CD14-positive monocyte (primary cell): ENCODE data around the gene ZAP70. TPM values are rescaled to one million over a fixed set of nuclear protein-coding genes. Genes with fewer than 3 reads are reported as not detected.

Source experiments
- DNase-seq, 3 donors: peaks; one replicate each; pipeline ENCODE4 v3.0.0-alpha.2; 2011 to 2022
- H2AFZ ChIP-seq: 2 replicates; pipeline ENCODE4 v1.6.0; 2012; ENCODE audit warnings: mild to moderate bottlenecking, low read depth, low read length, inconsistent platforms; ENCODE audit not compliant: insufficient read depth, poor library complexity, severe bottlenecking
- H3K27ac ChIP-seq, 2 donors: 1 replicate in 1 of 2; 2 replicates in 1 of 2; pipeline ENCODE4 v1.5.1; 2012 to 2013; ENCODE audit warnings: low read length in 2 of 2, control low read depth in 1 of 2, inconsistent platforms in 1 of 2, low read depth in 1 of 2, mild to moderate bottlenecking in 1 of 2
- H3K27me3 ChIP-seq, 2 donors: one replicate each; pipeline versions ENCODE4 v1.6.0 to v1.6.1; 2011 to 2013; ENCODE audit warnings: low read length in 2 of 2; ENCODE audit not compliant: control insufficient read depth in 2 of 2, insufficient read depth in 2 of 2
- H3K36me3 ChIP-seq, 2 donors: replicated peaks in 1 of 2; 1 replicate in 1 of 2; 2 replicates in 1 of 2; pipeline versions ENCODE4 v1.5.1 to v1.6.1; 2012 to 2013; ENCODE audit warnings: low read length in 2 of 2, control low read depth in 1 of 2, inconsistent platforms in 1 of 2, mild to moderate bottlenecking in 1 of 2; ENCODE audit not compliant: insufficient read depth in 2 of 2, control insufficient read depth in 1 of 2
- H3K4me1 ChIP-seq, 2 donors: 1 replicate in 1 of 2; 2 replicates in 1 of 2; pipeline versions ENCODE4 v1.5.1 to v1.6.1; 2012 to 2013; ENCODE audit warnings: low read length in 2 of 2, control low read depth in 1 of 2, inconsistent platforms in 1 of 2, mild to moderate bottlenecking in 1 of 2, moderate library complexity in 1 of 2; ENCODE audit not compliant: insufficient read depth in 2 of 2, control insufficient read depth in 1 of 2
- H3K4me2 ChIP-seq: replicated peaks from 2 replicates; pipeline ENCODE3; 2012; ENCODE audit warnings: low read length, moderate library complexity, mild to moderate bottlenecking; ENCODE audit not compliant: poor library complexity, severe bottlenecking; ENCODE audit errors: extremely low read depth
- H3K4me3 ChIP-seq, 3 experiments: fragments of 200-600 bp in 1 of 3; sonication (generic) in 1 of 3; replicated peaks in 1 of 3; 1 replicate in 2 of 3; 2 replicates in 1 of 3; pipeline ENCODE4 v1.5.1; 2011 to 2013; ENCODE audit warnings: low read length in 3 of 3, mild to moderate bottlenecking in 3 of 3, control low read depth in 2 of 3, low read depth in 2 of 3, inconsistent platforms in 1 of 3, moderate library complexity in 1 of 3
- H3K79me2 ChIP-seq: 2 replicates; pipeline ENCODE4 v1.6.0; 2012; ENCODE audit warnings: mild to moderate bottlenecking, control low read depth, inconsistent platforms, low read length, moderate library complexity; ENCODE audit not compliant: insufficient read depth
- H3K9ac ChIP-seq: 2 replicates; pipeline ENCODE4 v1.6.0; 2017; ENCODE audit warnings: low read length, mild to moderate bottlenecking; ENCODE audit not compliant: insufficient read depth, poor library complexity, severe bottlenecking
- H3K9me3 ChIP-seq, 2 donors: replicated peaks in 1 of 2; 1 replicate in 1 of 2; 2 replicates in 1 of 2; pipeline versions ENCODE4 v1.5.1 to v1.6.1; 2012 to 2013; ENCODE audit warnings: low read length in 2 of 2, control low read depth in 1 of 2; ENCODE audit not compliant: control insufficient read depth in 1 of 2, insufficient read depth in 1 of 2
- H4K20me1 ChIP-seq: 2 replicates; pipeline ENCODE4 v1.6.0; 2012; ENCODE audit warnings: mild to moderate bottlenecking, low read length, control low read depth, moderate library complexity; ENCODE audit not compliant: insufficient read depth
- H3K27ac Mint-ChIP-seq, 7 donors: one replicate each; pipeline ENCODE4 v1.8.0; 2020; ENCODE audit warnings: mild to moderate bottlenecking in 7 of 7, mixed read lengths in 7 of 7, moderate library complexity in 6 of 7, inconsistent platforms in 2 of 7
- H3K27me3 Mint-ChIP-seq, 3 donors: one replicate each; pipeline ENCODE4 v1.8.0; 2021 to 2022; ENCODE audit warnings: low read depth in 3 of 3, mild to moderate bottlenecking in 3 of 3, mixed read lengths in 3 of 3, moderate library complexity in 3 of 3, inconsistent platforms in 1 of 3
- H3K36me3 Mint-ChIP-seq, 2 donors: one replicate each; pipeline ENCODE4 v1.8.0; 2020; ENCODE audit warnings: mixed read lengths in 2 of 2, inconsistent platforms in 1 of 2, mild to moderate bottlenecking in 1 of 2
- H3K4me1 Mint-ChIP-seq: one replicate; pipeline ENCODE4 v1.8.0; 2020; ENCODE audit warnings: mild to moderate bottlenecking, mixed read lengths
- H3K4me3 Mint-ChIP-seq, 2 donors: one replicate each; pipeline ENCODE4 v1.8.0; 2020; ENCODE audit warnings: mild to moderate bottlenecking in 2 of 2, mixed read lengths in 2 of 2, moderate library complexity in 1 of 2
- H3K9me3 Mint-ChIP-seq, 7 donors: one replicate each; pipeline ENCODE4 v1.8.0; 2020 to 2022; ENCODE audit warnings: mixed read lengths in 7 of 7, mild to moderate bottlenecking in 6 of 7, moderate library complexity in 6 of 7, inconsistent platforms in 2 of 7
- CTCF ChIP-seq: fragments of 200-600 bp; IDR thresholded peaks from one replicate; pipeline ENCODE4 v1.8.0; 2022; ENCODE audit warnings: antibody characterized with exemption, mild to moderate bottlenecking
- WGBS: methylation state at CpG from one replicate; pipeline ENCODE4 v1.1.5; 2013; ENCODE audit warnings: missing lambda C conversion rate; ENCODE audit not compliant: insufficient coverage; 5-methylcytosine and 5-hydroxymethylcytosine counted together
- intact Hi-C, 2 donors: fragments of 100-400 bp; cut with micrococcal nuclease; formaldehyde crosslinking; loops; one replicate each; pipeline versions ENCODE4 v1.15.0 to v1.15.1; 2023
- polyA plus RNA-seq, 3 donors: library from polyadenylated mRNA; depleted of rRNA in 1 of 3; unstranded in 2 of 3; stranded (reverse) in 1 of 3; fragments of 300-500 nt in 2 of 3; fragments of >200 nt in 1 of 3; fragmentation: Illumina TruSeq in 2 of 3; gene quantifications; 1 replicate in 2 of 3; 2 replicates in 1 of 3; pipeline ENCODE4 v1.2.3, GENCODE V29; 2012 to 2021

The ZAP70 gene
- polyA plus RNA-seq, 3 donors, result 0.30 to 0.69 (median 0.38) TPM

DNA sequence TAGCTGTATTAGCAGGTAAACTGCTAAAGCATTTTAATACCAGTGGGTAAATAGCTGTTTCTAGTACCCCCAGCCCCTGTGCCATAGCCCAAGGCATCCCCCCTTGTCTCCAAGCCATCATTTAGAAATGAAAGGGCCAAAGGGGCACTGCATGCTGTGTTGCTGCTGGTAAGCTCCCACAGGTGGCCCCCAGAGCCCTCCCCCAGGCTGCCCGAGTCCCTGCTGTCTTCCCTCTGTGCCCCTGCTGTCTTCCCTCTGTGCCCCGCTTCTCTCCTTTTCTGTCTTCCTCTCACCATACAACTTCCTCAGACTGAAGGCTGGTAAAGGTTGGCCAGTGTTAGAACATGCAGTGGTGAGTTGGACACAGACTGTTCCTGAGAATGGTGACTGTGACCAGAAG lies 42.1 kb downstream of the ZAP70 start:
- no peak overlapping the region for H3K4me3 ChIP-seq
- H3K27me3 ChIP-seq, result no peaks in the 10 kb centered on the region
- H2AFZ ChIP-seq, result no peak overlapping the region
- Mint-ChIP-seq H3K36me3 (peaks cover 81 to 97% of the 10 kb centered on the region in 2 donors), H3K27me3 (peaks cover 0 to 3% (median 1%) of the 10 kb centered on the region in 3 donors), H3K9me3 (peaks cover 0 to 3% (median 0%) of the 10 kb centered on the region in 7 donors), H3K4me1 (no peaks in the 10 kb centered on the region), H3K27ac (peak overlapping the region in 2 of 7 donors; percentile 13 to 42), H3K4me3 (no peak overlapping the region)
- no peaks in the 10 kb centered on the region for H3K4me1 ChIP-seq
- no peaks in the 10 kb centered on the region for H3K9me3 ChIP-seq
- no peaks in the 10 kb centered on the region for H4K20me1 ChIP-seq
- intact Hi-C loops, result no loop called here
- WGBS, result no CpG with 5 or more reads among the region's 2 CpGs
- no peak overlapping the region for H3K4me2 ChIP-seq
- no peak overlapping the region for H3K9ac ChIP-seq
- no peaks in the 10 kb centered on the region for H3K79me2 ChIP-seq
- no peak for DNase-seq
- H3K36me3 ChIP-seq, result peaks cover 65 to 98% of the 10 kb centered on the region in 2 donors
- no peak overlapping the region for H3K27ac ChIP-seq
- TF ChIP-seq CTCF, result no peak

GRCh38 chr2:97757062-97757461 lies 43.7 kb downstream of the ZAP70 start:
- WGBS, result 98% methylated on average over 12 of the region's 18 CpGs
- intact Hi-C loops, result no loop called here

More at GRCh38 chr2:97757062-97757461, 43.7 kb downstream of the ZAP70 start:
- Mint-ChIP-seq H3K27ac (peak overlapping the region in 2 of 7 donors; percentile 58 to 73), H3K4me1 (peaks cover 9% of the 10 kb centered on the region), H3K9me3 (no peaks in the 10 kb centered on the region), H3K27me3 (peaks cover 0 to 1% (median 0%) of the 10 kb centered on the region in 3 donors), H3K36me3 (peaks cover 83 to 97% of the 10 kb centered on the region in 2 donors), H3K4me3 (no peak overlapping the region)
- H4K20me1 ChIP-seq, result no peaks in the 10 kb centered on the region
- H3K4me2 ChIP-seq, result no peak overlapping the region
- H3K9me3 ChIP-seq, result no peaks in the 10 kb centered on the region
- DNase-seq, result no peak
- peaks cover 77 to 98% of the 10 kb centered on the region in 2 donors for H3K36me3 ChIP-seq
- peaks cover 0 to 7% of the 10 kb centered on the region in 2 donors for H3K4me1 ChIP-seq
- no peak overlapping the region for H3K27ac ChIP-seq
- H3K9ac ChIP-seq, result no peak overlapping the region
- no peak for TF ChIP-seq CTCF
- no peak overlapping the region for H3K4me3 ChIP-seq
- H3K79me2 ChIP-seq, result no peaks in the 10 kb centered on the region
- H2AFZ ChIP-seq, result no peak overlapping the region
- no peaks in the 10 kb centered on the region for H3K27me3 ChIP-seq
